GM19324 (cell line): ENCODE data around the gene NOTCH2.
"Not testable (repeated sequence)": the region's sequence is repeated elsewhere in the genome, so short reads cannot be mapped to it uniquely, and the experiment has no call there.

ENCODE experiments used
- ATAC-seq: cut with Tn5 transposase; IDR thresholded peaks from one replicate; pipeline ENCODE4 v1.9.1; 2021; ENCODE audit warnings: mild to moderate bottlenecking, moderate library complexity; ENCODE audit not compliant: unreplicated experiment, low FRiP score

Gene NOTCH2

GRCh38 chr1:119977113-119977736 is 92.2 kb downstream of the NOTCH2 start:
- ATAC-seq: not testable (repeated sequence)

DNA sequence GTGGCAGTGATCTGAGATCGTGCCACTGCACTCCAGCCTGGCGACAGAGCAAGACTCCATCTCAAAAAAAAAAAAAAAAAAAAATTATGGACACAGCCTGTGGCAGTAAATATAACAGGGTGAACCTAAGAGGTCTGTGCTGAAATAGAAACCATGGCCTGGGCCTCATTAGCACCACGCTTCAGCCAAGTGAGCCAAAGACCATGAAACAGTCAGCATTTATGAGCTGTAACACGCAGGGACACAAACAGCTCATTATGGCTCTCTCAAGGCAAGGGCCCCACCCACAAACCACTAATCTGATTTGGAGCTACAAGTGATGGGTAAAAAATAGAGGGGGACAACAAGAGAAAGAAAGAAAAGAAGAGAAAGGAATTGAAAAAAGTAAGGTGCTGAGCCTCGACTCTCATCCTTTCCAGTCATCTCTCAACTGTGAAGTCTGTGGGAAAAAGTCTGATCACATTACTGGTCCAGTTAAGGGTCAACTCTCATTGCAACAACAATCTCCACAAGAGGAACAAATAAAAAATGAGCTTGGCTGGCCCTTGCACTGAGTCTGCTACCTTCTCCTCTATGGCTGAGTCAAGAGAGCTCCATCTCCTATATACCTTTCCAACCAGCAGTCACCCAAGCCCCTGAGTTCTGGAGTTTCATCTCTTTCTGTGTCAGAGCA is 93.7 kb downstream of the NOTCH2 start:
- not testable (repeated sequence) for ATAC-seq

DNA sequence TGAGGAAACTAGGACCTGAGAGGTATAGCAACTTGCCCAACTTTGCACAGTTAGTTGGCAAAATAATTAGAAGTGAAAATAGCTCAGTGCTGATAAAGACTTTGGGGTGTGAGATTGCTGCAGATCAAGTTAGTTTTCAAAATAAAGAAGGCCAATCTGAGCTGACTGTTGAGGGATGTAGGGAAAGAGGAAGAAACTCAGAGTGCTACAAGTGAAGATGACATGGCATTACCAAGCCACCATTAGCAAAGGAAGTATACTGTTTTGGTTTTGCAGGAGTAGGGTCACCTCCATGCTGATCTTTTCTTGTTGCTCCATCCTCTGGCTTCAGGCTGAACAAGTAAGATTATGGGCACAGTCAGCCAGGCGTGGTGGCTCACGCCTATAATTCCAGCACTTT is 94.5 kb downstream of the NOTCH2 start:
- ATAC-seq: no peak

- no peak for ATAC-seq
These were observed 95.4 kb downstream of the NOTCH2 start for GRCh38 chr1:119974013-119974412.

DNA sequence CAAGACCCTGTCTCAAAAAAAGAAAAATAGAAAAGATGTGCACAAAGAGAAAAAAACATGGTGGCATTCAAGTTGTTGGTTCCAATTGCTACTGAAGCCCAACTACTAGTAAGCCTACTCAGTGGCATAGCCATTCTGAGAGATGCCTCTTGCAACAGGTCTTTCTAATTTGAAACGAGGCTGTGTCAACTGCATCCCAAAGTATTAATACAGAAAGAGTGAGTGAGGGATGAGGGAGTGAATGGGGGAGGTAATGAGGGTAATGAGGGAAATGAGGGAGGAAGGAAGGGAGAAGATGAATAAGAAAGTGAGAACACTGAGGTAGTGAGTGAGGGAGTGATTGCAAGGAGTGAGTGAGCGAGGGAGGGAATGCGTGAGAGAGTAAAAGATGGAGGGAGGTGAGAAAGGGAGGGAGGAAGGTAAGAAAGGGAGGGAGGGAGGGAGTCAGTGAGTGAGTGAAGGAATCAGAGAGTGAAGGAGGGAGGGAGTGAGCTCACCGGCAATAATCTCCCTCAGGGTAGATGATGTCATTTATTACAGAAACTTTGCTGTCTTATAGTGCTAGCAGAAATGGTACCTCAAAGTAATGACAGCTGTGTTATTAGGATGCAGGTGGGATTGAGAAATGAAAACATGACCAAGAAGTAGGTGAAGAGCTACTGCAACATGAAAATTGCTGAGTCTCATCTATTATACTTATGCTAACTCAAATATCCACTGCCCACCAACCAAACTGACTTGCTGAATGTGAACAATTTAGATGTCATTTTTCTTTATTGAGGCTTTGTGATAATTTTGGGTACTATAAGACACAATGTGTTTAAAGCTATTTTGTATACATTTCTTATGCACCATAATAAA is 97.5 kb downstream of the NOTCH2 start:
- no peak for ATAC-seq

DNA sequence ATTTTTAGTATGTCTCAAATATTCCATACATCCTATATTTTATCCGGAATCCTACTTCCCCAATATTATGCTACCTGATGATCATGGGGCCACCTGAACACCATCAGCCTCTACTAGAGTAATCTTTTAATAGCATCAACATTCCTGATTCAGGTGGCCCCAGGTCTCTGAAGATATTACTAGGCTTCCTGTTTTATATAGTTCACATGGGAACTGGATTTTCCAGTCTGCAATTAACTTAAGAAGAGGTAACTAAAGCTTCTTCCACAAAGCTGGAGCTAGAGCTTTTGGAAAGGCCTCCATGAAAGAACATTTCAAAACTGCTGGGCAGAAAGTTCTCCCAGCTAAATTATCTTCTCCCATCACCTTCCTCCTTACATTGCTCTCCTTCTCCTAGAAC is 100.9 kb downstream of the NOTCH2 start:
- no peak for ATAC-seq

- peak; percentile 62 for ATAC-seq
These were observed 101.4 kb downstream of the NOTCH2 start for GRCh38 chr1:119968068-119968492.

DNA sequence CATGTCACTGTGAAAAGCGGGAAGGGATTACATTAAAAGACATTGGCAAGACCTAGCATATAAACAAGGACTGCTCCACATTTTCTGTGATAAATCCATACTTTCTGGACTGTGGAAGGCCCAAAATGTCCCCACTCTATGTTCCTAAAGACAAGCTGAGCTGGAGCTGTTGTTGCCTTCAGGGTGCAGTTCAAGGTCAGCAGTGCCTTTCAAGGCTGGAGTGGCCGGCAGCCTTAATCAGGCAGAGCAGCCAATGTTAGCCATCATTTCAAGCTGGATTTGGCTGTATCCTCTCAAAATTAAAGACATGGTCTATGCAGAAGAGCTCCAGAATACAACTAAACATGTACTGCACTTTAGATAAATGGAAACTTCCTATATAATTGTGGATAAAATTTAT is 102.8 kb downstream of the NOTCH2 start:
- no peak for ATAC-seq

GRCh38 chr1:119966020-119966419 is 103.4 kb downstream of the NOTCH2 start:
- ATAC-seq: no peak

DNA sequence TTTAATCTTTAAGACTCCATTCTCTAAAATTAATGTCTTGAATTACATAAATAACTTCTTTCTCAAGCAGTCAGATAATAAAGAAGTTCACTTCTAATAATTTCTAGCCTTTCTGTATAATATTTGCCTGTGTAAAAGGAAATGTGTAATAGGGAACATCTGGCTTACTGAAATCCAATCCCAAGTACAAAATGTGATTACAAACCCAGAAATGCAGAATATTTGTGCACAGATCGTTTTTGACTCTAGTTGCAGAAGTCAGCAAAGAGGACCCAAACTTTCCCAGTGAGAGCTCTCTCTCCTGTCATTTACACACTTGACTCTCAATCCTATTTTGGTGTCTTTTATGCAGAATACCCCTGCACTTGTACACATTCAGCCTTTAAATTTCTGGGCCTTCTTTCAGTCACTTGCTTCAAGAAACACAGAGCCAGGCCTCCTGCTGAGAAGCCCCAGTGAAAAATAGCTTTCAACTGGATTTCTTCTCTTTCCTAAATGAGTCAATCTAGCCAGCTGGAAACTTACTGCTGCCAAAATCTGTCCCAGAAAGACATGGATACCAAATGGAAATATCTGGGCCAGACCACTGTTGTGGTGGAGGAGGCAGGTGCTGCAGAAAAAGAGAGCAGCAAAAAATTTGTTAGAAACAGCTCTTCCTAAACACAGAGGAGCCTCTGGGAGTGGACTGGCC is 104.6 kb downstream of the NOTCH2 start:
- no peak for ATAC-seq

DNA sequence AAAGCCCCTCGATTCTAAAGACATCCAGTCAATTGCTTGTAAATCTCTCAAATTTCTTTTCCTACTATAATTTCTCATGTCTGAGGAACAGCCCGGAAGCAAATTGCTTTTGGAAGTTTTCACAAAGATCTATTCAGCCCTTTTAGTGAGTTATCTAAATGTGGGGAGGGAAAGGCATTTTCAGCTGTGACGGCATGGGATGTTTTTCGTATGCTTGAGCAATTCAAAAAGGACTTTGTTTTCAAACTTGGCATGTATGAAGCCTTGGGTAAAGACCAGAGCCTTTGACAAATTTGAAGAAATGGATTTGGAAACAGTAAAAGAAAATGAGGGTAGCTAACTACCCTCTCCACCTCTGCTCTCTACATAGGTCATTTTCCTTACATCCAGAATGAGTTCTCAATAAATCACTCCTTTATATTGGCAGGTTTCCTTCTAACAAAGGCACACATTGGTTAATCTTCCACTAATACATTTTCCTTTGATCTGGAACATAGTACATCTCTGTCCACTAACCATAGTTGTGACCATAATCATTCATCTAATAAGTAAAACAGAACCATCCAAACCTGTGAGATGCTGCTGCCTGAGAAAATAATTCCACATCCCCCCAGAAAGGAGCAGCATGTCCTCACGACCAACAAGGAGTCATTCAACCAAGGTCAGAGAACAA is 107.0 kb downstream of the NOTCH2 start:
- no peak for ATAC-seq

- no peak for ATAC-seq
These were observed 109.0 kb downstream of the NOTCH2 start for GRCh38 chr1:119960501-119960900.

GRCh38 chr1:119959268-119960220 is 109.9 kb downstream of the NOTCH2 start:
- ATAC-seq: no peak

DNA sequence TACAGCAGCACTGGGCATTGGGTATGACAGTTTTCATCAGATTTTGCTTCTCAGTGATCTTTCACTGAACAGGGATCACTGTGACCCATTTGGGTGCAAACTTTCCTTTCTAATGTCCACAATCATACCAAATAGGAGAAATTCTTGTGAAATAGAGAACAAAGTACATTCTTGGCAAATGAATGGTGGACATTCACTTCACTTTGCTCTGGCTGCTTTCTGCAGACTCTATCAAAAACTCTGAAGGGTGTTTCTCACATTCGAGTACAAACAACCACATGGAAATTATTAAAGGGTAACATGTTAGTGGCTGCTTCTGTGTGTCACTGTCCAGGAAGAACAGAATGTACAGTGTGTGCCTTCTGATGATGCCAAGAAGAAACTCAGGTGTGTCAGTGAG is 111.2 kb downstream of the NOTCH2 start:
- ATAC-seq: no peak

- ATAC-seq: no peak
These were observed 113.2 kb downstream of the NOTCH2 start for GRCh38 chr1:119956306-119956705.

- ATAC-seq: no peak
These were observed 114.7 kb downstream of the NOTCH2 start for GRCh38 chr1:119954476-119955422.

DNA sequence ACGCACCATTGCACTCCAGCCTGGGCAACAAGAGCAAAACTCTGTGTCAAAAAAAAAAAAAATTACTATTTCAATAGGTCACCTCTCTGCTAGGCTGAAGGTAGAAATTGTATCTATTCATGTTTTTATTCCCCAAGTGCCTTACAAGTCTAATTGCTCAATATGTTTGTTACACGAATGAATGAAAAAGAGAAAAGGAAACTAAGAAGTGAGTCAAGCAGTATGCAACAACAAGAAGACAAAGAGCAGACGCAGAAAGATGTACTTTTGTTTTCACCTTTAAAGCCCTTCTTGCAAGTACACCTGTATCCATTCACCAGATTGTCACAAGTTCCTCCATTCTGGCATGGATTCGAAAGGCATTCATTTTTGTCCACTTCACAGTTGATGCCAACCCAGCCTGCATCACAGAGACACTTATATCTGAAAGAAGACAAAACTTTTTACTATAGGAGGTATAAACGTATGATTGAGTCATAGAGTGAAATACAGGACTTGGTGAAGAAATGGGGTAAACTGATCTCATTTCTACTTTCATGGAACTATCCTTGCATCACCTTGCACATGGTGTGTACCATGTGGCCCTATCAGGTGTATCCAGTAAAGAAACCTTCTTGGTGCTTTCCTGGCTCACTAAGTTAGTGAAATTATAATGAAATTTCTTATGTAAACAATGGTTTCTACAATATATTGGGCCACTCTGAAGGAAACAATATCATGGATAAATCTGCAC is 116.0 kb downstream of the NOTCH2 start:
- no peak for ATAC-seq
